ENCODE measurements around the gene BCL2L11.

- no peak for TF ChIP-seq CTCF (IDR thresholded peaks at IDR 0.05; ENCODE audit: poor library complexity)
- TF ChIP-seq EZH2 (IDR thresholded peaks at IDR 0.05; ENCODE audit: borderline replicate concordance): no peak
Observed at GRCh38 chr2:111168528-111169239, 48.0 kb downstream of the BCL2L11 start.

Data from hepatocyte (in vitro differentiated cells).